Osteocyte (in vitro differentiated cells): Measurements from ENCODE around the gene LIPT2. TPM values are rescaled to one million over a fixed set of nuclear protein-coding genes. Genes with fewer than 3 reads are reported as not detected.

Experiments used
- DNase-seq: peaks from one replicate; pipeline ENCODE4 v3.0.0; 2021; ENCODE audit warnings: mixed read lengths; ENCODE audit not compliant: unreplicated experiment; ENCODE audit errors: extremely low spot score
- H3K27ac Mint-ChIP-seq: one replicate; pipeline ENCODE4 v1.8.0; 2021; ENCODE audit warnings: mild to moderate bottlenecking, mixed read lengths; ENCODE audit not compliant: unreplicated experiment
- H3K27me3 Mint-ChIP-seq: one replicate; pipeline ENCODE4 v1.8.0; 2021; ENCODE audit warnings: mixed read lengths; ENCODE audit not compliant: unreplicated experiment
- H3K36me3 Mint-ChIP-seq: one replicate; pipeline ENCODE4 v1.8.0; 2021; ENCODE audit warnings: mixed read lengths; ENCODE audit not compliant: unreplicated experiment
- H3K4me1 Mint-ChIP-seq: one replicate; pipeline ENCODE4 v1.8.0; 2021; ENCODE audit warnings: mixed read lengths; ENCODE audit not compliant: unreplicated experiment
- H3K4me3 Mint-ChIP-seq: one replicate; pipeline ENCODE4 v1.8.0; 2021; ENCODE audit warnings: mild to moderate bottlenecking, moderate library complexity, mixed read lengths; ENCODE audit not compliant: unreplicated experiment
- H3K9me3 Mint-ChIP-seq: one replicate; pipeline ENCODE4 v1.8.0; 2021; ENCODE audit warnings: mixed read lengths; ENCODE audit not compliant: unreplicated experiment
- total RNA-seq: library from RNA; stranded (reverse); gene quantifications from 2 replicates; pipeline ENCODE4 v1.2.1, GENCODE V29; 2021
- TF ChIP-seq, protein P1 (sequence below): fragments of 200-600 bp; sonication (generic); IDR thresholded peaks from 2 replicates; pipeline ENCODE4 v1.5.0; 2021; ENCODE audit warnings: antibody characterized with exemption, mild to moderate bottlenecking, moderate library complexity

The LIPT2 gene
- total RNA-seq, 1 donor from 2014 or later, result 1.6 TPM

- no peaks in the 10 kb centered on the region for H3K9me3 Mint-ChIP-seq
- TF ChIP-seq, protein P1, sequence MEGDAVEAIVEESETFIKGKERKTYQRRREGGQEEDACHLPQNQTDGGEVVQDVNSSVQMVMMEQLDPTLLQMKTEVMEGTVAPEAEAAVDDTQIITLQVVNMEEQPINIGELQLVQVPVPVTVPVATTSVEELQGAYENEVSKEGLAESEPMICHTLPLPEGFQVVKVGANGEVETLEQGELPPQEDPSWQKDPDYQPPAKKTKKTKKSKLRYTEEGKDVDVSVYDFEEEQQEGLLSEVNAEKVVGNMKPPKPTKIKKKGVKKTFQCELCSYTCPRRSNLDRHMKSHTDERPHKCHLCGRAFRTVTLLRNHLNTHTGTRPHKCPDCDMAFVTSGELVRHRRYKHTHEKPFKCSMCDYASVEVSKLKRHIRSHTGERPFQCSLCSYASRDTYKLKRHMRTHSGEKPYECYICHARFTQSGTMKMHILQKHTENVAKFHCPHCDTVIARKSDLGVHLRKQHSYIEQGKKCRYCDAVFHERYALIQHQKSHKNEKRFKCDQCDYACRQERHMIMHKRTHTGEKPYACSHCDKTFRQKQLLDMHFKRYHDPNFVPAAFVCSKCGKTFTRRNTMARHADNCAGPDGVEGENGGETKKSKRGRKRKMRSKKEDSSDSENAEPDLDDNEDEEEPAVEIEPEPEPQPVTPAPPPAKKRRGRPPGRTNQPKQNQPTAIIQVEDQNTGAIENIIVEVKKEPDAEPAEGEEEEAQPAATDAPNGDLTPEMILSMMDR, result no peak
- H3K36me3 Mint-ChIP-seq, result no peaks in the 10 kb centered on the region
- no peak overlapping the region for H3K4me3 Mint-ChIP-seq
- no peak overlapping the region for H3K27ac Mint-ChIP-seq
- peaks cover 10% of the 10 kb centered on the region for H3K4me1 Mint-ChIP-seq
- no peak for DNase-seq
- peaks cover 19% of the 10 kb centered on the region for H3K27me3 Mint-ChIP-seq
These were observed 25.0 kb downstream of the LIPT2 start for GRCh38 chr11:74468521-74468920.

DNA sequence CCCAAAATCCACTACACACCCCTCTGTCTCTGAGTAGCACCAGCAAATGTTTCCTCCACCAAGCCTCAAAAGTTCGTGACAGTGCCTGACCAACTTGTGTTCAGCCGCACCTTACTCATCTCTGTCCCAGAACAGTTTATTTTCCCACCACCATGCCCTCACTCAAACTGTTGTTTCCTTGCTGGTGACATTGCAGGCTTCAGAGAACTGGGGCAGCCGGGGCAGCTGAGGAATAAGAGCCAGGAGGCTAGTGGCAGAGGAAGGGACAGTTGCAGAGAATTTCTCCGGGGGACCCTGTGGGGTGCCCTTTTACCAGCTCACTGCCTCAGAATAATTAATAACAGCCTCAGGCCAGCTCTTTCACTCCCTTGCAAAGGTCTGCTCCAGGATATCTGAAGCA lies 25.5 kb downstream of the LIPT2 start:
- Mint-ChIP-seq H3K27me3 (peaks cover 24% of the 10 kb centered on the region), H3K4me1 (peaks cover 10% of the 10 kb centered on the region), H3K4me3 (no peak overlapping the region), H3K9me3 (no peaks in the 10 kb centered on the region), H3K27ac (peak overlapping the region; percentile 65), H3K36me3 (no peaks in the 10 kb centered on the region)
- no peak for DNase-seq
- TF ChIP-seq, protein P1, result no peak

- Mint-ChIP-seq H3K4me1 (peaks cover 10% of the 10 kb centered on the region), H3K27me3 (peaks cover 22% of the 10 kb centered on the region), H3K9me3 (no peaks in the 10 kb centered on the region), H3K27ac (peak within 1 kb of the TSS; percentile 65), H3K4me3 (peak within 1 kb of the TSS; percentile 50), H3K36me3 (no peaks in the 10 kb centered on the region)
- no peak for DNase-seq
- TF ChIP-seq, protein P1, result no peak
These were observed 26.3 kb downstream of the LIPT2 start, which contains the start of gene KCNE3 for GRCh38 chr11:74466916-74467885. TSS of gene KCNE3 (minus strand) at chr11:74467549. CDS start at chr11:74457563, 9,986 bp downstream.

DNA sequence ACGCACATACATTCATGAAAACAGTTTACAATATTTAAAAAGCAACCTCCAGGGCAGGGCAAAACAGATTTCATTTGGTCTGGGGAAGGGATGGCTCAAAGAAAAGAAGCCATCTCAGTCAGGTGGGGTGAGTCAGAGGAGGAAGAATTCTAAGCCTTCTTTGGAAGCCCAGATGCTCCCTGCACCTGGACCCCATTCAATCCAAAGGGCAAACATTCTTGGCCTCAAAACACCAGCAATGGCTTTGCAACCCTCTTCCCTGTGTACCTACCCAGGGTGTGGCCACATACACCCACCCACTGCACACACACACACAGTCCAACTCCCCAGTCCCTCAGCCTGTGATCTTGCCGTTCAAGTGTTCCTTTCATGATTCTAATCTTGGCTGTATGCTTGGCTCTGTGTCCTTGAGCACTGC lies 28.2 kb downstream of the LIPT2 start:
- H3K4me1 Mint-ChIP-seq, result peaks cover 10% of the 10 kb centered on the region
- TF ChIP-seq, protein P1, result no peak
- H3K27ac Mint-ChIP-seq, result no peak overlapping the region
- H3K27me3 Mint-ChIP-seq, result peaks cover 18% of the 10 kb centered on the region
- H3K36me3 Mint-ChIP-seq, result no peaks in the 10 kb centered on the region
- no peak for DNase-seq
- no peak overlapping the region for H3K4me3 Mint-ChIP-seq
- no peaks in the 10 kb centered on the region for H3K9me3 Mint-ChIP-seq

DNA sequence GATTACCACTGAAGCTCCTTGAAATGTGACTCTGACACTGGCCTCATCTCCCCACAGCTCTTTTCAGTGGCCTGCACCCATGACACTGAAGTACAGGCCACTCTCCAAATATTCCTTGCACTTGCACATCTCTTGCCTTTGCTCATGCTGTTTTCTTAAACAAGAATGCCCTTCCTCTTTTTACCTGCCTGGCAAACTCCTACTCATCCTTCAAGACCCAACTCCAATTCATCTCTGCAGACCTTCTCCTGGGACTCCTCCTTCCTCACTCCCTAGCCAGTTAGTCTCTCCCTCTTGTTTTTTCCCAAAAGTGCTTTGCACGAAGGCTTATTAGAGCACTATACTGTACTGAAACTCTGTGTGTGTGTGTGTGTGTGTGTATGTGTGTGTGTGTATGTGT lies 28.8 kb downstream of the LIPT2 start:
- Mint-ChIP-seq H3K9me3 (no peaks in the 10 kb centered on the region), H3K27me3 (peaks cover 18% of the 10 kb centered on the region), H3K4me3 (no peak overlapping the region), H3K36me3 (no peaks in the 10 kb centered on the region), H3K27ac (no peak overlapping the region), H3K4me1 (peaks cover 10% of the 10 kb centered on the region)
- TF ChIP-seq, protein P1, result no peak
- no peak for DNase-seq
